Suppressor macrophage treated with lipopolysaccharide for 4 hours (primary cell): ENCODE results near the gene OLFM3.

Experiments used
- DNase-seq: peaks from one replicate; pipeline ENCODE4 v3.0.0-alpha.2; 2020

The OLFM3 gene

DNA sequence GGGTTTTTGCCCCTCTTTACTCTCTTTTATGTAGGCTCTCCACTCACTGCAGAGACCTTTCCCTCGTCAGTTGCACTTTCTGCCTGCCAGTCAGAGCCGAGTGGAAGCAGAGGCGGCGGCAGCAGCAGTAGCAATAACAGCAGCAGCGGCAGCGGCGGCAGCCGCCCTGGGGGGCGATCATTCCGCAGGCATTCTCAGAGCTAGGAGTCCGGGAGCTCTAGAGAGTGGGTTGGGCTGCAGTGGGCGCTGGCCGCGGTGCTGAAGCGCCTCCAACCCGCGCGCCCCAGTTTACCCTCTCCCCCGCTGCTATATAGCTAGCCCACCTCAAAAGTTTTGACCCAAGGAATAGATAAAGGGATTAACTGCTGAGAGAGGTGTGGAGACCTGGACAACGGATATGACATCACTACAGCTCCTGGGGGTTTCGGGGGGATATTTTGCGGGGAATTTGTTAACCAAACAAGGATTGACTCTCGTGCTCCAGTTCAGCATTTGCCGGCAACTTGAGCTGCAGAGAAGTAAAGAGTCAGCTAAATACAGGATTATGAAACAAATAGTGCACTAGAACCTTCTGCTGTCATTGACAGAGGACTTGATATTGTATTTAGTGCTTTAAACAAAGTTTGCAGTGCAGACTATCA, at the start of gene OLFM3:
OLFM3 (minus strand) TSS at position 102 of the 641 bp plus-strand sequence.
- DNase-seq, result no peak

DNA sequence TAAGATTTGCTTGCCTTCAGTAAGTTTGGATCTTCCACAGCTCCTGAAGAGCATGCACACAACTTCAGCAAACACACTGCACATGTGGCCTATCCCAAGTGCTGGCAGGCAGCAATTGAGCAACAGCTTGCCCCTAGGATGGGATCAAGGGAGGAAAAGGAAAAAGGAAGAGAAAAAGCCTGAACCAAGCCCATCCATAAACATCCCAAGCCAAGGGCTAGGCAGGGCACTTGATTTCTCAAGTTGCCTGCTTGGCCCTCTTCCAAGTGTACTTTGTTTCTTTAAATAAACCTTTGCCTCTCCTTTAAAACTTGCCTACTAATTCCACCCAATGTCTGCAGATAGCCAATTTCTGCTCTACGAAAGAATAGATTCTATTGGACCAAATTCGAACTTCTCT, 49.0 kb upstream of the OLFM3 start:
- DNase-seq, result no peak

DNA sequence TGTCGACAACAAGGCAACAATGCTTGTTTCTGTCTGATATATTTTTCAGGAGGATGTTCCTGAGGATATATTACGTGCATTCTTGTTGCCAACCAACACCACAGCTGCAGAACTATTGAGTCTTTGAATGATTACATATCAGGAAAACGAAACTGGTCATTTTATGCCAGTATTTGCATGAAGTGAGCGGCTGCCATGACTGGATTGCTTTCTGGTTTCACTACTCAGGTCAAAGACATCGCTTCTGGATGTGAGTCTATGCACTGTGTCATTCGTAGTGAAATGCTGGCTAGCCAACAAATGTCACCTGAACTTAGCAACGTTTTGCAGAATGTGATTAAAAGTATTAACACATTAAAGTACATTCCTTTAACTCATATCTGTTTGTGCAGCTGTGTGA, 35.8 kb upstream of the OLFM3 start:
- DNase-seq, result no peak

DNA sequence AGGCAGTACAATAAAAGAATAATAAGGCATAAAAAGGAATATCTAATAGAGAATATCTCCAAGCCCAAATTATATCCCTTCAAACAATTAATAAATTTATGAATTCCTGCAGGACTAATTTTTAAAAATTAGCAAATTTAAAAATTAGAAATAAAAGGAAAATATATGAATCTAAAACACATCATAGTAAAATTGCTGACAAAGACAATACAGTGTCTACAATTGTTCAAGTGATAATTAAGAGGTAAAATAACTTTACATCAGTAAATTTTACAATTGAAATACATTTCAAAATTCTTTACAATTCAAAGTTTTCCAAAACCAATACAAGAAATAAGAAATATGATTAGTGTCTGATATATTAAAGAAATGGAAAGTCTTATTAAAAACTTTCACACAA, 22.8 kb upstream of the OLFM3 start:
- DNase-seq, result no peak

DNA sequence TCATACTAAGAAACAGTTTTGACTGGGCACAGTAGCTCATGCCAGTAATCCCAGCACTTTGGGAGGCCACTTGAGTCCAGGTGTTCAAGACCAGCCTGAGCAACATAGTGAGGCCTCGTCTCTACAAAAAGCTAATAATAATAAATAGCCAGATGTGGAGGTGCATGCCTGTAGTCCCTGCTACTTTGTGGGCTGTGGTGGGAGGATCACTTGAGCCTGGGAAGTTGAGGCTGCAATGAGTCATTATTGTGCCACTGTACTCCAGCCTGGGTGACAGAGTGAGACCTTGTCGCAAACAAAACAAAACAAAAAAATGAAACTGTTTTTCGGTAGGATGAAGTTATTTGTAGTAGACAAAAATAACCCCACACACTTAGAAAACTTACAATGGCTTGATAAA, 19.0 kb upstream of the OLFM3 start:
- DNase-seq, result no peak

DNA sequence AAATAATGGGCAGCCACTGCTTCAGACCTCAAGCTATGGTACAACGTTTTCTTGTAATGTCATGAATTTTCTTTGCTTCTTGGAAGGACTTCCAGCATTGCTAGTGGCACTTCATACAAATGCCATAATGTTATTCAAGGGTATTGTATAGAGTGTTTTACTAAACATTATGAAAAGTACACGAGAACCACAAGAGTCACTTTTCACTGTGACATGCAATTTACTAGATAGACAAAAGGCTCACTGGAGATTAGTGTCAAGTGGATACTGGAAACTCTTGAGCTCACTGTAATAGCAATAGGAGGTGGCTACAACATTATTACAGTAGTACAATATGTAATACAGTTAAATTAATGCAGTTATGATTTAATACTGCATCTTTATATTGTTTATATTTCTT, 5.3 kb upstream of the OLFM3 start:
- no peak for DNase-seq

DNA sequence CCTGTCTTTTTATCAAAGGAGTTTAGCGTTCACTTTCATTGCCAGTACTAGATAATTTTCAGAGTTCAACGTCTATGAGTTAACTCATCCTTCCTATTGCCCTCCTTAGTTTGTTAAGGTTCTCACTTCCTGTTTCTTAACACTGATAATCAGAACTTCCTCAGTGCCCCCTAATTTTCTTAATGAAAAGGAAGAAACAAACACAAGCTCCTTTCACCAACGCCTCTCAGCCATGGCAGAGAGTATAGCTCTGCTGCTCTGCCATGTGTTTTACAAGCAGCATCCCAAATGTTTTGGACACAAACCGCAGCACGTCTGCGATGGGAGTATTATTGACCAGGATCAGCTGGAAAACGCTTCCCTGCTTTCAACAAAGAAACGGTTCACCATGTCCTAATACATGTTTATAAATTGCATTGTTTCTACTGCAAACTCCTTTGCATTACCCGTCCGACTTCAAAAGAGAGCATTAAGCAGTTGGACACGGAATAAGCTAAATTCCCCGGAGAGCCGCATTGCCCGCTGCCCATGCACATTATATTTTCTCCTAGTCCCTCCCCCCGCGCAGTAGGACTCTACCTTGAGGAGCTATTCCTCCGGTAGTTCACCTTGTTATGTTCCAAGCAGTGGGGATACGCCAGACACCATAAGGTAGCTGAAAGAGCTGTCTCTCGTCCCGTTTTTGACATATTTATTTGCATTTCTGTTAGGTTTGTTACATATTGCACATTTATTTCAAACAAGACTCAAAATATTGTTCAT, 561 bp downstream of the OLFM3 start:
- no peak for DNase-seq

DNA sequence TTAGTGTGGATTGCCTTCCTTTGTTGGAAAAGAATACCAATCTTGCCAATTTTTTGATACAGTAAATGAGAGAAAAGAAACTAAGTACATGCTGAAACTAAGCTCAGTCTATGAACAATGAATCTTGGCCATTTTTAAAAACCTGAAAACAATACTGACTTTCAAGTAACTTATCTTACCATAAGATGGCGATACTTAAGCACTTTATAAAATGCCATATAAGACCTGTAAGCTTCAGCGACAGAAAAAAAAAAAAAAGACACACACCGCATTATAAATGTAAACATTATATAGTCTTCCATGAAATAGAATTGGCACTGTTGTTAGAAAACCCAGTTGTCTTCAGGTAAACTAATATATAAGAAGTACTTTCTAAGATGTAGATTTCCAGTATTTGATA, 3.0 kb downstream of the OLFM3 start:
- DNase-seq, result no peak

DNA sequence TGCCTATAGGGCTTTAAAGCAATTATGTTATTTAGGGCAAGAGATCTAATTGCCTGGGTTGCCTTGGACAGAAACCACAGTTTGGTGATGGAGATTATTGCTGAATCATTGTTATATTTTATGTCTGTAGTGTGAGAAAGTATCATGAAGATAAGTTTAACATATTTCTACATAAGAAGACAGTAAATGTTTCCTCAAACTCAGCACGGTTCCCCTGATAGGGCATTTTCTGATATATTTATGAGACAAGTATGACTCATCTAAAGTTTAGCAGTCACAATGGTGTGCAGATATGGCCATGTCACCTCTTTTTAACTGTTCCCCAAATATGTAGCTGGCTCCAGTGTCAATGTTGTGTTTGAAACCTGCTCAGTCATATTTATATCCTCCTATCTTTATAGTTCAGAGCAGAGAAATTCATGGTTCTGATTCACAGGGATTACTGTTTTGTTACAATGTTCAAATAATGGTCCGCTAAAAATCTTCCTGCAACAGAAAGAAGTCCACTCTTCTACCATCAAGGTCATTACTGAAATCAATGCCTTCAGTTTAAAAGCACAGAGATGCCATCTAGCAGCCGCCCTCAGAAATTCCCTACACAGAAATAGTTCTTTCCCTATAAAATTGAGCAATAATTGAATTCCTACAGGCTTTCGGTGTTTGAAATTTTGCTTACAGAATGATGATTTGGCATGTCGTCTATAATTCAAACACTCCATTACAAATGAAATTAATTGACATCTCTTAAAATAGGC, 3.7 kb downstream of the OLFM3 start:
- no peak for DNase-seq

DNA sequence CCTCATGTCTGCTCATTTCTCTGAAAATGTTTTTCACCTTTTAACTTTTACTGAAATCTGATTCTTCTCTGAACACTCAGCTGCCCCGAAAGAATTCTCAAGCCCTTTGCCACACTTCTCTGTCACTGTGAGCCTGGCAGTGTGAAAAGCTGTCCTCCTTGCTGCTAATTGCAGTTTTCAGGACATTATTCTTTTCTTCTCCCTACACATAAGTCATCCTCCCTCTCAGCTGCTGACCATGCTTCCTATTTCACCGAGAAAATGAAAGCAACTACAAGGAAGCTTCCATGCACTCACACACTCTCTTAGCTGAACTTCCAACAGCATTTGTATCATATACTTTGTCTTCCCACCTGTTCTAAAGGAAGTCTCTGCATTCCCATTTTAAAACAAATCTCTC, 15.8 kb downstream of the OLFM3 start:
- no peak for DNase-seq

DNA sequence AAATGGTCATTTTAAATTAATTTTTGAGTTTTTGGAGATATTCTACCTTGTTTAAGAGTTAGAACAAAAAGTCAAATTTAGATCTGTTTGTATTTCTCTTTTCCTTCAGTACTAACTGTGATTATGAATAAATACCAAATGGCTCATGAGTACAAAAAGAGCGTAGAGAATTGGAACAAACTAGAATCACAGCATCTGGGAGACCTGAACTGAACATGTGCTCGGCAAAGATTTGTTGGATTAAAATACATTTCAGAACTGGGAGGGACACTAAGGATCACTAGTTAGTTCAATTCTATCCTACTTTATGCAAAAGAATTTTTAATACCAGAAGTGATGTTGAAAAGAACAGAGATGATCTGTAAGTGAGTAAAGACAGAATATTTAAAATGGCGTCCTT, 19.5 kb downstream of the OLFM3 start:
- DNase-seq, result no peak

DNA sequence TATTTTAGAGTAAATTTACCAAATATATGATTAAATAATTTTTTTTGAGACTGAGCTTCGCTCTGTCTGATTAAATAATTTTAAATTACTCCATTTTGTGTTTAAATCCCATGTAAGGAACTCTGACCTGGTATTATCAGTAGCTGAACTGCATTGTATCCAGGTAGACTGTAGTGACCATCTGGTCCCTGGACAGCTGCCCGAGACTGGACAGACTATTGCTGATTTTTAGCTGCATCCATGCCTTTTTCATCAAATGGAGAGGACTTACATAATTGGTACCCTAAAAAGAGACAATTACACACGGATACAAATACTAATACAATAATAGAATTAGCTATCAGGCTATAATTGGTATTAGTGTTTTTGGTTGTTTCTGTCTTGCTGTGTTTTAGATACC, 20.6 kb downstream of the OLFM3 start:
- no peak for DNase-seq

DNA sequence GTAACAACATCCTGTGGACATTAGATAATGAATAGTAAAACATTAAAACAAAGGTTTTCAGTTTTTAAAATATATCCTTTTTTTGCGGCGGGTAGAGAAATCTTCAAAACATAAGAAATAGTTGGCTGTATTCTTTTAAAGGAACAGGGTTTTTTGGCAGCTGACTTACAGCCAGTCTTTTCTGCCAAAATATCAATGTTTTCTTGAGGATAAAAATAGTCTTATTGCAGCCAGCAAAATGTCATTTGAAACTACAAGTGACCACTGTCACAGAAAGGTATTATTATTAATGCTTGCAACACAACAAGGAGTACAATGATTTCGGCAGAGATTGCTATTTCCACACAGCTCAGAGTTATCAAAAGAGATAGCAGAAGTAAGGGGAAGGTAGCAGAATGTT, 21.4 kb downstream of the OLFM3 start:
- DNase-seq, result no peak

DNA sequence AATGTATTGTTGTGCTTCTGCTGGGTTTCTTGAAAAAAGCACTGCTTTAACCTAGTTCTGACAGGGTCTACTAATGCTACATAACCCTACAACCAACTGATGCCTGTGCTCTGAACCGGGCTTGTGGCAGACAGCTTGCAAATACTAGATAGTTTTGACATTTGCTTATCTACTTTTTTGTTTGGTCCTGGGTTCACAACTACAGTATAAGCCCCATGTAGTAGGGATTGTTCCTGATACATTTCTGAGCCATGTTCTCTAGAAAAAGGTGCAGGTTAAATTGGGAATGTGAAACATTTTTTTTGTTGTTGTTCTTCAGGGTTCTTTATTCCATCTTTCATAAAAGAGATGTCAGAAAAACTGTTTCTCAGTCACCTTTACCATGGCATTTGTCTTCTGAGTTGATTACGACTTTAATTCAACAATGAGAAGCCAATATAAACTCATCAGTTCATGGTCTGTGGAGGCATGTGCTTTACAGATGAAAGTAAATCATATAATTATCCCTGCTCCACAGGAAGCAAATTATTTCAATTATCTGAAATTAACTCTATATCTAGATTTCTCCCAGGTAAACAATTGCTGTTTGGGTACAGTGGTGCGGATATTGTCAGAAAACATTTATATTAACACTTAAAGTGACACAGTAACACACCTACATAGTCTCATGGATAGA, 22.0 kb downstream of the OLFM3 start:
- no peak for DNase-seq

DNA sequence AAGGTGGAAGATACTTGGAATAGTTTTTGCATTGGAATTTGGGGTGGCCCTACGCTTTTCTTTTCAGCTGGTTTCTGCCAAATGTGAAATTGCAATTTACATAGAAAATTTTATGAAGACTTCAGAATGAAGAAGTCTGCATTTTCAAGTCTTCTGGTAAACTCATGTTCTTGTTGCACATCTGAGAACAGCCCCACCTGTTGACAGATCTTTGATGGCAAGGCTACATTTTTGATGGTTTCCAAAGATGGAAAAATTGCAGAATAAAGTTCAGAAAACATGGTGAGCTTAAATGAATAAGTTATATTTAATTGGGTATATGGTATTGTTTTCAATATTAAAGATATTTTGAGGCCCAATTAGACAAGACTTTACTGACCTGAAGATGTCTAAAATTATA, 25.4 kb downstream of the OLFM3 start:
- no peak for DNase-seq

DNA sequence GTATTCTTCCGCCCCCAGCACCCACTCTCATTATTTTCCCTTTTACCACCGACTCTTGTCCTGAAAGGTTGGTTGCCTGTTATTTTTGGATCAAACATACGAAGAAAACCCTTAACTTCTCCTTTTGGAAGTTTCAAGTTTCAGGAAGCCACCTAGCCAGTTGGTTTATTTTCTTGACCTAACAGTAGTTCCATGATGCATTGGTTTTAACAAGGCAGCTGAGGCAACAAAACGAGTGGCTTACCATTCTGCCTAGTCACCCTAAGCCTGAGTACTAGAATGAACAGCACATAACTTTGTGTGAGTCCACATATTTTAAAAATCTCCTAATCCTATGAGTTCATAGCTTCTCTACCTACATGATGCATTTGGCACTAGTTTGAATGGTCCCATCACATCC, 28.9 kb downstream of the OLFM3 start:
- no peak for DNase-seq

DNA sequence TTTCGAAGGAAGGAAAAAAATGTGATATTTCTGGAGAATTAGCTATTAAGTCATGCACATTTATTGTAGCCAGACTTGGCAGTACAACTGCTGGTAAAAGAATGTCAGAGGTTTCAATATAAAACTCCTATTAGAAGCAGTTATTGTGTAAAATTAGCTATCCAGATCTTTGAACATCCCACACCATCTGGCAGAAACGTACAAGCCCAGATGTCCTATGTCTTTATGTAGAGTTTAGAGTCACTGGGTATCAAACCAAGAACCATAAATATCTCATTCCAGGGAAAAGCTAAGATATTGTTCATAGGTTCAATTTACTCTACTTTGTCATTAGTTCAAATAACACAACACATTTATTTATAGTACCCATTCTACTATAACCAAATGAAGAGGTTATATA, 31.4 kb downstream of the OLFM3 start:
- DNase-seq, result no peak

DNA sequence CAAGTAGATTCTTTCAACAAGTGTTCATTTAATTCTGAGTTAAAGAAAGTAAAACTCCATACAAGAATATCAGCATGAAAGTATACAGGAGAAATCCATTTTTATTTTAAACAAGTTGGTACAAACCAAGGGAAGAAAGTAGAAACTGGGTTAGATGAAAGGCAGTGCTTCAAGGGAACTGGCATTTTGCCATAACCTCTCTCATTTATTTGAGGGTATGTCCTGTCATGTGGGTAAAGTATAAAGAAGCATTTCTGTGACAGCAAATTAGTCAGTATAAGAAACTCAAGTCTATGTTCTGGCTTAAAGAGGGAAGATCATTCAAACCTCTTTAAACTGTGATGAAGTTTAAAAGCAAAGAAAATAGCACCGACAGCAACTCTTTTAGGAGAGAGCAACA, 32.0 kb downstream of the OLFM3 start:
- no peak for DNase-seq

DNA sequence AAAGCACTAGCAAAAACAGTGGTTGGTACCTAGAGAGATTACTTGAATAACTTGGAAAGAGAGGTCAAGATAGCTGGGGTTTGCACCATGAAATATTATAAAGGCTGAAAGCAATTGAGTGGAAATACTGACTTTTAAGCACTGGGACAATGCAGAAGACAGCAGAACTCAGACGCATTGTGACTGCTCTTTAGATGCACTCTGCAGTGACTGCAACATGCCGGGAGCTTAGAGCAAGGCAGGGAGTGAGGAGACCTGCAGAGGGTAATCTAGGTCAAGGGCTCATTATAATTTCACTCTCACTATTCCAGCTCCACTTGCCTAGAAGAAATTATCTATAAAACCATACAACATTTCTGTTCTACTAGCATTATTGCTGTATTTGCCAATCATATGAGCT, 36.6 kb downstream of the OLFM3 start:
- DNase-seq, result no peak

DNA sequence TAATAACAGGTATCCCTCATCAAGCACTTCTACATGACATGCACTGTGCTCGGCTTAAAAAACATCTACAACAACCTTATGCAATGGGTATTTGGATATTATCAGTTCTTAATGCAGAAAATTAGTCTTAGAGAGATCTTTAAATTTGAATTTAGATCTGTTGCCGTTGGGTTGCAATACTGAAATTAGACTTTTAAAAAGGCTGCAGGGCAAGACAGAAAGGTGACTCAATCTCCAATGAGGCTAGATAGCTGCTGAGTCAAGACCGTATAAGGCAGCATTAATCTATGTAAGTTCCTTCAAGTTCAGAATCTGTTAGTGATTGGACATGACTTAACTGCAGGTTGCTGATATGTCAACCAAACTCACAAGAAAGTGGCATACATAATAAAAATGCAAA, 37.3 kb downstream of the OLFM3 start:
- DNase-seq, result no peak

DNA sequence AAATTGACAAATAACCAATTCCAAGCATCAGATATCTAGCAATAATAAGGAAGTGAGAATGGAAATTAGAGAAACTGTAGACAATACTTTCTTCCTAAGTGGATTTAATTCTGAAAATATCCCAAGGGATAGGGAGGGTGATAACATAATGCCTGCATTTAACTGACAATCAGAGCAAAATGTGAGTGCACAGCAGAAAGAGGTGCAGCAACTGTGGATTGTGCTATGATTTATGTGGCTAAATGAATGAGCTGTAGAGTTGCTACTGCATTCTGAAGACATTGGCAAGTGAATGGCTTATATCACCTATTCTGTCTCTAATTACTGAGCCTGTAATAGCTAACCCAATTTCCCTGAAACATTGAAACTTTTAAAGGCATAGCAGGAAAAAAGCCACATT, 39.0 kb downstream of the OLFM3 start:
- DNase-seq, result no peak

DNA sequence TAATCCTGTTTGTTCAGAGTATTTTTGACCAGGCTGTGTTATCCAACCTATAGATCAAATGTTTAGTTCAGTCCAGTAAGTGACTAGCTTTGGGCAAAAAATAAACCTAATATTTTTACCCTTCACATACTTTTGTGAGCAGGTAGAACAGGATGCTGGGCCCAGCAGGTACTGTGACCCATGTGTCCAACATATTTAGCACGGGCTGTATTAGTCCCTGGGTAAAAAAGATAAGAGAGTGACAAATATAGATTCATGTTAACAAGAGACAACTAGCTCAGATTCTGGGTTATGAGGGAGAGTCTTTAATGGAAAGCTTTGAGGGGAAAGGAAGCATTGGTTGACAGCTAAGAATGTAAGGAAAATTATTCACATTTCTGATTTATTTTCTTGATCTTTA, 43.1 kb downstream of the OLFM3 start:
- DNase-seq, result no peak

DNA sequence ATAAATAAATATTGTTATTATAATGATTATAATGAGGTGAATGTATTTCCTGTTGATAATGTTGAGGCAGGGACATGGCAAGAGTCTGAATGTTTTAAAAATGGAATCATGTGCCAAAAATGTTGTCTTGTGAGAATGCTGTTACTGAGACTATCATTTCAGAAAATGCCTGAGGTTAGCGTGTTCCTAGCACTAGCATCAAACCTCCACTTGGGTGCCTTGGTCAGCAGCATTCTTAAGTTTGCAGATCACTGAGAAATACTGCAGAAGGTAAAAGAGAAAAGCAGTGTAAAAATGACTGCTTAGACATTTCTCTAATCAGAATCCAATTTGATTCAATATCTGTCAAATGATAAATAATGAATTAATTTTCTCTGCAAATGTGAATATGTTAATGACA, 50.8 kb downstream of the OLFM3 start:
- no peak for DNase-seq

DNA sequence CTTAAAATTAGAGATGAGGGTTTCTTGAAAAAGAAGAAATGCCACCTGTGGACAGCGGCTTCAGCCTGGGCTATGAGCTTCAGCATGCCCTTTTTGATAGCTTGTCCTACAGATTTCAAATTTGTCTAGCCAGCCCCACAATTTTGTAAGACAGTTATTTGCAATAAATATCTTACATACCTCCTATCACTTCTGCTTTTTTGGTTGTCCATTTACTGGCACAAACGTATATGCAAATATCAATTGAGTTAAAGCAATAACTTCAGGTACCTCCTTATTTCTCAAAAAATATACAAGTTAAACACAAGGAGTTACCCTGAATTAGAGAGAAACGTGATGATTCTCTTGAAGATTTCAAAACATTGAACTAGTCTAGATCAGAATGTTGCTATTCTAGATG, 53.5 kb downstream of the OLFM3 start:
- no peak for DNase-seq
